Activated T-cell treated with anti-CD3 and anti-CD28 coated beads for 24 hours (primary cell): Measurements from ENCODE around the gene HSD17B13.
"Not testable (repeated sequence)": the region's sequence is repeated elsewhere in the genome, so short reads cannot be mapped to it uniquely, and the experiment has no call there.

Experiments used
- DNase-seq: peaks from one replicate; pipeline ENCODE4 v3.0.0-alpha.2; 2020; ENCODE audit warnings: low read depth

The HSD17B13 gene

DNA sequence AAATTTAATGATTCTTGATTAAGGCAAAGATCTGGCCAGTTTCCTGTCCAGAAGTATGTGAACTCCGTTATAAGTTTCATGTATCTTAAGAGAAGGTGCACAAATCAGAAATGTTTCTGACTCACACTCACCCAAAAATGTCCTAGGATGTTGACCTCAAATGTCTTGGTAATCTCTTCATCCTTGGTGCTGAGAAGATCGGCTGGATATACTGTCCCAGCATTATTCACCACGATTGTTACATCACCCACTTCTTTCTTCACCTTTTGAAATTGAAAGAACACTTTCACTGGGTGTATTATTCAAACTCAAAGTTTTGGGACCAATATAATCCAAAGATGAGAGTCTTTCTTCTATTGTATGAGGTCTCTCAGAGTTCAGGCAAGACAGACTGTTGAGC, 5.7 kb downstream of the HSD17B13 start:
- DNase-seq = no peak

DNA sequence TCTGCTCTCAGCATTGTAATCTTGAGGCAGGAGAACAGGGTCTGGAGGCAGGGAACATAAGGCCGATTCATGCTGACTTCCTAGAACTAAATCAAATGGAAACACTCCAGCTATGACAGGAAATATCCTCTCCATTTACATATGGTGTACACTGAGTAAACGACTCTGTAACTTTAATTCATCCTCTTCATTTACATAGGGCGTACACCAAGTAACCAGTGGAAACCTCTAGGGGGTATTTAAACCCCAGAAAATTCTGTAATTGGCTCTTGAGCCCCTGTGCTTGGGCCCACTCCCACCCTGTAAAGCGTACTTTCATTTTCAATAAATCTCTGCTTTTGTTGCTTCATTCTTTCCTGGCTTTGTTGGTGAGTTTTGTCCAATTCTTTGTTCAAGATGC, 7.7 kb downstream of the HSD17B13 start:
- DNase-seq = not testable (repeated sequence)

DNA sequence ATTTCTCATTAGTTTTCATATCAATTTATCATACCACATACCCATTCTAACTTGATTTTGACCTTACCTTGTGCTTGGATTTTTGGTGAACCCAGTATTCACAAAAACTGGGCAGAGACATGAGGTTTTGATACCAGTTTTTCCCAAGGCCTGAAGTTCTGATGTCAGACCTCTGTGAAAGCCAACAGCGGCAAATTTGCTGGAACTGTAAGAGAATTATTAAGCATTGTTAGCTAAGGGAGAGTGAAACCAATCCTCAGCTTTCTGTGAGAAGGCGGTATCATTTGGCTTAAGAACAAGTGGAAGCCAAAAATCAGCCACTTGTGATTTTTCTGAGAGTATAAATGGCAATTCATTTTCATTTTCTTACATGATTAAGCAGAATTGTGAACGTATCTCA, 8.9 kb downstream of the HSD17B13 start:
- DNase-seq = no peak

DNA sequence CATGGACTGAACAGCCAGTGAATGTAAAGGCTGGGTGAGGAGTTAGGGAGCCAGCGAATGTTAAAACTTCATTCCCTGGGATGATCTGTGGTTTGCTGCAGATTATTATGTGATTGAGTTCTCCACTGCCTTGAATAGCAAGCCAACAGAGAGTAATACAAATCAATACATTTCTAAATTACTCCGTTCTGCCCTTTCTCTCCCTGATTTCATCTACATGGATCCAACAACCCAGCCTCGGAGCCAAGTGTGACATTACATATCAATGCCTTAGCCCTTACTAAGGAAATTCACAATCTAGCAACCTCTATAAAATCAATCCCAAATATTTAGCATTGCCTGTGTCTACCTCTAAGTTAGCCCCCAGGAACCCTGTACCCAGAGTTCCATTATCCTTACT, 11.0 kb downstream of the HSD17B13 start:
- no peak for DNase-seq

DNA sequence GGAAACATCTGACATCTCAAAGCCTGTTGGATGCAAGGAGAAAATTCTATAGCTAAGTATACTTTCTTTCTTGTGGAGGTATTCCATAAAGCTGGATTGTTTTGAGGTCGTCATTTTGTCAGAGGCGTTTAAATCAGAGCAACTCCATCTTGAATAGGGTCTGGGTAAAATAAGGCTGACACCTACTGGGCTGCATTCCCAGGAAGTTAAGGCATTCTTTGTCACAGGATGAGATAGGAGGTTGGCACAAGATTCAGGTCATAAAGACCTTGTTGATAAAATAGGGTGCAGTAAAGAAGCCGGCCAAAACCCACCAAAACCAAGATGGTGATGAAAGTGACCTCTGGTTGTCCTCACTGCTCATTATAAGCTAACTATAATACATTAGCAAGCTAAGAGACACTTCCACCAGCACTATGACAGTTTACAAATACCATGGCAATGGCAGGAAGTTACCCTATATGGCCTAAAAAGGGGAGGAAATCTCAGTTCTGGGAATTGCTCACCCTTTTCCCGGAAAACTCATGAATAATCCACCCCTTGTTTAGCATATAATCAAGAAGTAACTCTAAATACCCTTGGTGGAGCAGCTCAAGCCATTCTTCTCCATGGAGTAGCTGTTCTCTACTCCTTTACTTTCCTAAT, 11.9 kb downstream of the HSD17B13 start:
- DNase-seq = no peak

DNA sequence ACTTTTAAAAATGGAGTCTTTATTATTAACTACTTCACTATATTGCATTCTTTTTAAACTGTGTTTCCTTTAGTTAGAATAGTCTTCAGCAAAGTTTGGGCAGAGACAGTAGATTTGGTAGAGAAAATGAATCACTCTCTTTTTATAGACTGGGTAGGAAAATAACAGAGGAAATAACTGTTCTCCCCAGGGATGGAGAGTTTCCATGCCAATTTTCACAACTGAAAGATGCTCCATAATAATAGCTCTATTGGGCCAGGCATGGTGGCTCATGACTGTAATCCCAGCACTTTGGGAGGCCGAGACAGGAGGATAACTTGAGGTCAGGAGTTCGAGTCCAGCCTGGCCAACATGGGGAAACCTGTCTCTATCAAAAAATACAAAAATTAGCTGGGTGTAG, 13.1 kb downstream of the HSD17B13 start:
- no peak for DNase-seq

DNA sequence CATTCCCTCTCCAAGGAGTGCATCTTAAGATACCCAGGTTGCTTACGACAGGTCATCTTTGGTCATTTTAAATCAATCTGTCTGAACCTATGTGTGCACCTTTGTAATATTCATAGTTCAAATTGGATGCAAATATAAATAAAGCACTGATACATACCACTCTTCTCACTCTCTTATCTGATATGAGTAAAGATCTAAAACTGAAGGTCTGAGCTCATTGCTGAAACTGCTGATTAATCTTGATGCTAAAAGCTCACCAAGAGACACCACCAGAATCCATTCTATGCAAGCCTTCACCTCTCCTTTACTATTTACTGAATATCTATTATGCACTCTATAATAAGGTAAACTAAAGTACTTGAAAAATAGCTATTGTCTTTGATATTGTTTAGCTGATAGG, 16.6 kb downstream of the HSD17B13 start:
- DNase-seq = no peak

DNA sequence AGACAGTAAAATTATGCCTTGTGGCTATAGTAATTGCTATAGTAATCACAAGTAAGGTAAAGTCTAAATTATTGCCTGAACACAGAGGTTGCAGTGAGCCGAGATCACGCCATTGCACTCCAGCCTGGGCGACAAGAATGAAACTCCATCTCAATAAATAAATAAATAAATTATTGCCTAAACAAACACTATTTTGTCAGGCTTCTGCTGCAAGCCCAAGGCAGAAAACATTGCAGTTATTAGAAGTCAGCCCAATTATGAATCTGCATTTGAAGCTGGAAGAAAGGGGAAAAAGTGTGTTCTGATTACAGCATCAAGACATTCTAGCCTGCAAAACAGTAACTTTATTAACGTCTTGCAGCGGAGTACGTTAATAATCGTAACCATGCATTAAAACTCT, 17.1 kb downstream of the HSD17B13 start:
- no peak for DNase-seq

DNA sequence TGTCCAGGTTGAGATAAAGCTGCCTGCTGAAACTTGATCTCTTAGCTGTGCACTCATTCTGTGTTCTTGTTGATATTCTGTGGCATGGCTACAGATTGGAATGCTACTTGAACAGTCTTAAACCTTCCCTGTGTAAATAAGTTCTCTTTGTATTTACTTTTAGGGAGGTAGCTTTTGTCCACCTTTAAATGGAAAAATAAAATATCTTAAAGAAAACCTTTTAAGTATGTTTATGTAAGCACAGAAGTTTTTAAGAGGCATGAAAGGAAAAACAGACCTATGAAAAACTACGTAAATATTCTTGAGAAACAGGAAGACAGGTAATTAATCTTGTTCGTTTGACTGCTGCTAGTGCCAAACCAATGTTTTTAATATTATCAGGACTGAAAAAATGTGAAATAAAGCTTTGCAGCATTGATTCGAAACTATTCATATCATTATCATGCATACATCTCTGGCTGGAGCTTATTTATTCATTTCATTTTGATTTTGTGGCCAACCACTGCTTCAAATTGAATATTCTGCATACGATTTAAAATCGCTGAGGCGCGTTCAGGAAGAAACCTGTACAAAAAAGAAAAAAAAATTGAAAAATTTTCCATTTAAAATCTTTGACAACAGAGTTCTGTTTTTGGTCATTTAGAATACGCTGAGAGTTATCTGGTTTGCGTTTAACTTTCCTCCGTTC, 17.8 kb downstream of the HSD17B13 start:
- no peak for DNase-seq

DNA sequence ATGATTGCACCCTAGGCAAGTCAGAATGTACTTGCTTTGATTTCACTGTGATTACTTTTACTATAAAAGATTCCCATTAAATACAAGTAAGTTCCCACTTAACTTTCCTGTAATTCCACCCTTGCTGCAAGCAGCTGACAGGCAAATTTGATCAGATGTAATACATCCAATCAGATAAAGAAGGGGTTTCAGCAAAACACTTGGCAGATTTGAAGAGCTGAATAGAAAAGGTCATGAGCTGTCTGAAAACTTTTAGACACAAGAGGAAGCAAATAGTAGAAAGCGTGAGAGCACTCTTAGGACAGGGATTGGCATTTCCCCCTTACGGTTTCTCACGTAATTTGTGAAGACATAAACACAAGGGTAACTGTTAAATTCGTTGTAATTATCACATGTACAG, 22.8 kb downstream of the HSD17B13 start:
- no peak for DNase-seq

DNA sequence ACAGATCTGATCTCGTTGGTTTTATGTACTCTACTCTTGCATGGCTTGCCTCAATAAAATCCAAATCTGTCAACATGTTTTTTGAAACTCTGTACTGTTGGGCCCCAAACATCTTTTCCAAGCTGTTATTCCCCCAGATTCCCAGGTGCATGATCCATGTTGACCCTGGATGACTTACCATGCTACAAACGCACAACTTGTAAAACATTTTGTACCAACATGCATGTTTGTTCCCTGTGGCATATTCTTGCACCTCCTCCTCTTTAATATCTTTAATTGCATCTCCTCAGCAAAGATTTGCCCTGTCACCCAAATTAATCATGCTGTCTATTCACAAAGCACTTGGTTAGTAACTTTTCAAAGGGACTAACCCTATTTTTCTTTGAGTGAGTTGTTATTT, 24.3 kb downstream of the HSD17B13 start:
- no peak for DNase-seq

DNA sequence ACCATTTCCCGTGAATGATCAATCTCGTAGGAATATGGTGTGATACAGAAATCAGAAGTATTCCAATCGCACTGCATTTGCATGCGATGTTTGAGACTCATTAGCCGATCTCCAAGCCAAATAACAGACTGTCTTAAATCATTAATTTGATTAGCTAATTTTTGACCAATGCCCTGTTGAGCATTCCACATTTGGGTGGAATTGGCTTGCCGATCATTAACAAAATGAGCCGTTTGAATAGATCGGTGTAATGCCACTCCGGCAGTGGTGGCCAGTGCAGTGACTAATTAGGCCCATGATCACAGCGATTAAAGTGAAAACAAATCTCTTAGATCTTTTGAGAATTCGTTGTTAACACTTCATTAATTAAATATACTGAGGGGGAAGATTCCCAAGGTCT, 27.8 kb downstream of the HSD17B13 start:
- DNase-seq = not testable (repeated sequence)

DNA sequence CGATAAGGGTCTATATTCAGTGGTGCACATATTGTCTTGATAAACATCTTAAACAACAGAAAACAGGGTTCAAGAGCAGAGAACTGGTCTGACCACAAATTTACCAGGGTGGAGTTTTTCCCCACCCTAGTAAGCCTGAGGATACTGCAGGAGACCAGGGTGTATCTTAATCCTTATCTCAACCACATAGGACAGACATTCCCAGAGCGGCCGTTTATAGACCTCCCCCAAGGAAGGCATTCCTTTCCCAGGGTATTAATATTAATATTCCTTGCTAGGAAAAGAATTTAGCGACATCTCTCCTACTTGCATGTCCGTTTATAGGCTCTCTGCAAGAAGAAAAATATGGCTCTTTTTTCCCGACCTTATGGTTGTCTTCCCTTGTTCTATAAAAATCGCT, 28.8 kb downstream of the HSD17B13 start:
- DNase-seq = not testable (repeated sequence)

DNA sequence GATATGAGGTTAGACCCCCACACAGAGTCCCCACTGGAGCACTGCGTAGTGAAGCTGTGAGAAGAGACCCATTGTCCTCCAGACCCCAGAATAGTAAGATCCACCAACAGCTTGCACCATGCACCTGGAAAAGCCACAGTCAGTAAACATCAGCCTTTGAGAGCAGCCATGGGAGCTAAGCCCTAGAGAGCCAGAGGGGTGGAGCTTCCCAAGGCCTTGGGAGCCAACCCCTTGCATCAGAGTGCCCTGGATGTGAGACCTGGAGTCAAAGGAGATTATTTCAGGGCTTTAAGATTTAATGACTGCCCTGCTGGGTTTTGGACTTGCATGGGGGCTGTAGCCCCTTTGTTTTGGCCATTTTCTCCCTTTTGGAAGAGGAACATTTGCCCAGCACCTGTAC, 35.7 kb downstream of the HSD17B13 start:
- no peak for DNase-seq

DNA sequence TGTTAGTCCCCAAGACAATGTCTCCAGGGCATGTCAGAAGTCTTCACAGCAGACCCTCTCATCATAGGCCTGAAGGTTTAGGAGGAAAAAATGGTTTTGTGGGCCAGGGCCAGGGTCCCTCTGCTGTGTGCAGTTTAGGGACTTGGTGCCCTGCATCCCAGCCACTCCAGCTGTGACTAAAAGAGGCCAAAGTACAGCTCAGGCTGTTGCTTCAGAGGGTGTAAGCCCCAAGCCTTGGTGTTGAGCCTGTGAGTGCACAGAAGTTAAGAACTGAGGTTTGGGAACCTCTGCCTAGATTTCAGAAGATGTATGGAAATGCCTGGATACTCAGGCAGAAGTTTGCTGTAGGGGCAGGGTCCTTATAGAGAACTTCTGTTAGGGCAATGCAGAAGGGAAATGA, 38.4 kb downstream of the HSD17B13 start:
- not testable (repeated sequence) for DNase-seq

DNA sequence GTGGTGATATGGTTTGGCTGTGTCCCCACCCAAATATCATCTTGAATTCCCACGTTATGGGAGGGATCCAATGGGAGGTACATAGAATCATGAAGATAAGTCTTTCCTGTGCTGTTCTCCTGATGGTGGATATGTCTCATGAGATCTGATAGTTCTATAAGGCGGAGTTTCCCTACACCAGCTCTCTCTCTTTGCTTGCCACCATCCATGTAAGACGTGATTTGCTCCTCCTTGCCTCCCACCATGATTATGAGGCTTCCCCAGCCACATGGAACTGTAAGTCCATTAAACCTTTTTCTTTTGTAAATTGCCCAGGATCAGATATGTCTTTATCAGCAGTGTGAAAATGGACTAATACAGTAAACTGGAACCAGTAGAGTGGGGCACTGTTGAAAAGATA, 39.5 kb downstream of the HSD17B13 start:
- DNase-seq = no peak

DNA sequence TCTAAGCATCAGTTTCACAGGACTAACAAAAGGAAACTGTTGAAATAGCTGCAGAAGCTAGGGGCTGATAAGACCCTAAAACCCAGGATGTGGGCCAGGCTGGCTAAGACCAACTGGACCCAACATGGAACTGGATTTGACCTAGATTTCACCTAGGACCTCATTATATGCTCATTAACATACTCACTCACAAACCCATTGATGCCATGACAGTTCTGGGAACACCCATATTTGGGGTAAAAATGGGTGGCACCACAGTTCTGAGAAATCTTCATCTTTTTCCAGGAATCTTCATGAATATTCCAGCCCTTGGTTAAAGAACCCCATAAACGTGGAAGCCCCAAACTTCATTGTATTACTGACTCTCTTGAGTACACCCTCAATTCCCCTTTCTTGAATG, 41.1 kb downstream of the HSD17B13 start:
- no peak for DNase-seq

DNA sequence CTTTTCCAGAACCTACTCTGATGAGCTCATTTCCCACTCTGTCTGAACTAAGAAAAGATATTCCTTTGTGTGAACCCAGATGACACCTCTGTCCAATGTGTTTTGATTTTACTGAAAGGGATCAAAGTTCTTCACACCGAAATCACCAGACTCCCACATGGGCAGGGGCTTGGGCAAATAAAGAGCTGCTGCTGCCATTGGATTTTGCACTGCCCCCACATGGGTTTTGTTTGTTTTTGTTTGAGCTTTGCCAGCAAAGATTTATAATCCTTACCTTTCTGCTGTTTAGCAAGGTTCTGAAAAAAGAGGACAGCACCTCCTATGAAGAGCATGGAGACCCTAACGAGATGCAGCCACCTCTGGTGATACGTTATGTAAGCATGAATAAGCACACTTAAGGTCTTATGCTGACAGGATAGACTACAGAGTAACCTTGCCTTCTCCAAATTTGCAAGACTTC, 44.3 kb downstream of the HSD17B13 start:
- DNase-seq = no peak

DNA sequence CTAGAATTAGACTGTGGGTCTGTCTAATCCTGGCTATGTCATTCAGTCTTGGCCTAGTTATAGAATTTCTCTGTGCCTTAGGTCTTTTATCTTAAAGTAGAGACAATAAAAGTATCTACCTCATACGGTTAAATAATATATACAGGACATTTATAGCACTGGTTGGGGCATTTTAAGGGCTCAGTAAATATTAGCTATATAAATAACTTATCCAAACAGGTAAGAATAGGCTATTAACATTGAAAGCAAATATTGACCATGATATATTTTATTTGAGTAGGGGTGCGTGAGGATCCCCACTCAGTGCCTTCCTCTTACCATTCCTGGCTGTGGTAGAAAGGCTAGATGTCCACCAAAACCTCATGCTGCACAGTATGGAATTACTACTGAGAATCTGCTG, 47.4 kb downstream of the HSD17B13 start:
- DNase-seq = no peak

DNA sequence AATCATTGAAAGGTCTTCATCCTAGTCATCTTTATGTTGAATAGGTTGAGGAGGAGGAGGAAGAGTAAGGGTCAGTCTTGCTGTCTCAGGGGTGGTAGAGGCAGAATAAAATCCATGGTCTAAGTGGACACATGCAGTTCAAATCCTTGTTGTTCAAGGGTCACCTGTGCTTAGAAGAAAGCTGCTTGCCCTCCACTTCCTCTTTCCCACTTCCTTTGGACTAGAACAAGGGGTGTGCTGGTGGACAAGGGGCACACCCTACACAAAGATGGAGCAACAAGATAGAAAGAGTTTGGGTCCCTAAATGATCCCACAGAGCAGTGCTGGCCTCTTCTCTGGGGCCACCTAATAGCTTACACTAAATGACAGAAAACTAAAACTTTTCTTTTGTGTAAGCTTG, 47.9 kb downstream of the HSD17B13 start:
- DNase-seq = no peak

DNA sequence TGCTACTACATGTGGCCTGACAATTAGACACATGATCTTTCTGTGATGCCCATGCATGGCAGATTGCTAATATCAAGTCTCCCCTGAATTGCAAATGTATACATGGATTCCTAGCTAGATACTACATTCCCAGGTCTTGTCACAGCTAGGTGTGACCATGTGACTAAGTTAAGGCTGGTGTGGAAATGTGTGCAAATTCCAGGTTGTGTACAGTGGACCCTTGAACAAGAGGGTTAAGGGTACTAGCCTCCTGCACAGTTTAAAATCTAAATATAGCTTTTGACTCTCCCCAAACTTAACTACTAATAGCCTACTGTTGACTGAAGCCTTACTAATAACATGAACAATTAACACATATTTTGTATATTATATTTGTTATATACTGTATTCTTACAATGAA, 48.4 kb downstream of the HSD17B13 start:
- no peak for DNase-seq

DNA sequence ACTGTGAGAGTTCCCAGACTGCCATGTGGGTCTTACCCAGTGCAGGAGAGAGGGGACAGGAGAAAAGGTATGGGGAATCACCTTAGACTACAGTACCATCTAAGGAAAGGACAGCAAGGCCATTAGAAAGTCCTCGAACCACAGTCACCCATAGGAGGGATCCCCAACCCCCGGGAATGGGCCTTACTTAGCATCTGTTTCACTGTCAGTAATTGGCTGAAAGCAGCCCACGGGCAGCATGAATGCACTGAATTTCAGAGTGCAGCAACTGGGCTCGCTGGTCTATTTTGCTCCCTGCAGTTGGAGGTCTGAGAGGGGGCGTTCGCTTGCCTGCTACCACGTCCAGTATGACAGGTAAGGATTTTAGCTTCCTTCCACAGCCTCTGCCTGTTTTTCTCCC, 51.9 kb downstream of the HSD17B13 start:
- DNase-seq = no peak

DNA sequence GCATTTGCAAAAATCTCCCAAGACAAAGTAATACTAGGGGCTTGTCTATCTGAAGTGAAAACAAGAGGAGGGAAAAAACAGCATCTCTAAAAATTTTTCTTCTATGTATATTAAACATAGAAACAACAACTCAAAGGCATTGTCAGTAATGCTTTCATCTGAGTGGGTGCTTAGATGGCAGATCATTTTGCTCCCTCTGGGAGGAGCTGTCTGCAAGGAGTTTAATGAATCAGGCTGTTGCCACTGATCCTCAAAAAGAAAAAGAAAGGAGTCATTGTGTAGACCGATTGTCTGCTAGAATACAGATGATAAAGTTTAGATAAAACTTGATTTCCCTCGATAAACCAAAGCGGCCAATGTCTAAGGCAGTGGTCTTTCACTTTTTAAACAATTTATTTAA, 52.5 kb downstream of the HSD17B13 start:
- no peak for DNase-seq

DNA sequence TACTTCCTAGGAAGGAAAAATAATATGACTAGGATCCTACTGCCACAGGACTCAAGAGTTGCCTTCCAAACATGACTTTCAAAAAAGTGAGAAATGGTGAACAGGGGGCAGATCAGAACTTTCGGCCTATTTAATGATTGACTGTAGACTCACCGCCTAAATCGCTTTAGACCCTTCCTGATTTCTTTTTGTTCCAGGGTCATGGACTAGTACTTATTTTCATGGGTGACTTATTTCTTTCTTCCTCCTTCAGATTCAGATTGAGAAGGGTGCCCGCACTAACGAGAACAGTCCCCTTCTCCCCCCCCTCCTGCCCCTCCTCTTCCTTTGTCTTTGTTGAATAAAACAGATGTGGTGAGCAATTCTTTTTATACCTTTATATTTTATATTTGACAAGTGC, 54.3 kb downstream of the HSD17B13 start:
- no peak for DNase-seq
